ENCODE data around the gene SPEN. TPM values are rescaled to one million over a fixed set of nuclear protein-coding genes. Genes with fewer than 3 reads are reported as not detected.

SPEN gene
- total RNA-seq, 2 experiments from 2014 or later, result 65.1 to 65.2 TPM

DNA sequence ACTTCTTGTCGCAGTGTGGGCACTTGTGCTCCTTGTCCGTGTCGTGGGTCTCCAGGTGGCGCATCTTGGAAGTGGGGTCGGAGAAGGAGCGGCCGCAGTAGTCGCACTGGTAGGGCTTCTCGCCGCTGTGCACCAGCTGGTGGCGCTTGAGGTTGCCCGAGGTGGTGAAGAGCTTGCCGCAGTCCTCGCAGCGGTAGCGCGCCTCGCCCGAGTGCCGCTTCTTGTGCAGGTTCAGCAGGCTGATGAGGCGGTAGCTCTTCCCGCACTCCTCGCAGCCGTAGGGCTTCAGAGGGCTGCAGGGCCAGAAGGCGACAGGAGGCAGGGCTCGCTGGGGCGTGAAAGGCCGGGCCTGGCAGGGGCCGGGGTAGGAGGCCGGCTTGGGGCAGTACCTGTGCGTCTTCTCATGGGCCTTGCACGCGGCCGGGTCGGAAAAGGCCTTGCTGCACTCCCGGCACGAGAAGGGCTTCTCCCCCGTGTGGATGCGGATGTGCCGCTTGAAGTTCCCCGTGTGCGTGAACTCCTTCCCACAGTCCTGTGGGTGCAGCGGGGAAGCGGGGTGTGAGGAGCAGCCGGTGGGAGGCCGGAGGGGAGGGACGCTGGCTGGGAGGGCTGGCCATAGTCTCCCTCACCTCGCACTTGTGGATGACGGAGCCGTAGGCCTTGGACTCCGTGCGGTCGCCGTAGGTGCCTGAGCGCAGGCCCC, 97.0 kb downstream of the SPEN start:
- H3K27ac Mint-ChIP-seq, result no peak overlapping the region
- CTCF ChIA-PET, result no interaction called here

DNA sequence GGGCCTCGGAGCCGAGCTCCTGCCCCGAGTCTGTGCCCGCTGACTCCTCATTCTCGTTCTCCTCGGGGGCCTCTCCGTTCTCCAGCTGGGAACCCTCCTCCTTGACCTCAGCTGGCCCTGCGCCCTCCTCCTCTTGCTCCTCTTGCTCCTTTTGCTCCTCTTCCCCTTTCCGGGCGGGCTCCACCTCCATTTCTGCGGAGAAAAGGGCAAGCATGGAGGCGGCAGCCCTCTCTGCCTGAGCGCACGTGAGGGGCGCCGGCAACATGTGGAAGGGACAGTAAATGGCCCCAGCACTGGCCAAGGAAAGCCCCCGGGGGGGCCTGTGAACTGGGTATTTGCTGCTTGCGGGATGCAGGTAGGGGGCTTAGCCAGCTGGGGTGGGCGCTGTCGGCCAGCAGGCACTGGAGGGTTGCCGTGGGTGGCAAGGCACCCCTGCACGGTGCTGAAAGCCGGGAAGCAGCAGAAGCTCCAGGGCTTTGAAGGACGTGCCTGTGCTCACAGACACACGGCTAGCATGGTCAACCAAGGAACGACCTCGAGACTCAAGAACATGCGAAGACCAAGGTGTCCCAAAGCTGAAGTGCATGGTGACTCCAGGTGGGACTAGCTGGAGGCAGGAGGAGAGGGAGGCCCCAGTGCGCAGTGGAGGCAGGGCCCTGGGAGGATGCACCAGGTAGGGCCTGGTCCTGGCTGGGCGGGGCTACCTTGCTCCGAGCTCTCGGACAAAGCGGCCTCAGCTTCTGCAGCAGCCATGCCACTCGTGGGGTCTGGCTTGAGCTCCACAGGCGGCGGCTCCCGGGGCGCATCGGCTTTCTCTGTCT, 97.7 kb downstream of the SPEN start:
- CTCF ChIA-PET, result no interaction called here
- Mint-ChIP-seq H3K36me3 (ENCODE audit: low read depth) (peaks cover 25% of the 10 kb centered on the region), H3K9me3 (no peaks in the 10 kb centered on the region), H3K27me3 (no peaks in the 10 kb centered on the region), H3K4me3 (no peak overlapping the region), H3K4me1 (peaks cover 25% of the 10 kb centered on the region), H3K27ac (no peak overlapping the region)
- POLR2A ChIA-PET, result no interaction called here
- no peak for DNase-seq

More for the DNA sequence above, 97.0 kb downstream of the SPEN start:
- Mint-ChIP-seq H3K9me3 (no peaks in the 10 kb centered on the region), H3K36me3 (ENCODE audit: low read depth) (peaks cover 30% of the 10 kb centered on the region), H3K4me3 (no peak overlapping the region), H3K27me3 (no peaks in the 10 kb centered on the region), H3K4me1 (peaks cover 17% of the 10 kb centered on the region)
- POLR2A ChIA-PET, result no interaction called here
- no peak for DNase-seq

DNA sequence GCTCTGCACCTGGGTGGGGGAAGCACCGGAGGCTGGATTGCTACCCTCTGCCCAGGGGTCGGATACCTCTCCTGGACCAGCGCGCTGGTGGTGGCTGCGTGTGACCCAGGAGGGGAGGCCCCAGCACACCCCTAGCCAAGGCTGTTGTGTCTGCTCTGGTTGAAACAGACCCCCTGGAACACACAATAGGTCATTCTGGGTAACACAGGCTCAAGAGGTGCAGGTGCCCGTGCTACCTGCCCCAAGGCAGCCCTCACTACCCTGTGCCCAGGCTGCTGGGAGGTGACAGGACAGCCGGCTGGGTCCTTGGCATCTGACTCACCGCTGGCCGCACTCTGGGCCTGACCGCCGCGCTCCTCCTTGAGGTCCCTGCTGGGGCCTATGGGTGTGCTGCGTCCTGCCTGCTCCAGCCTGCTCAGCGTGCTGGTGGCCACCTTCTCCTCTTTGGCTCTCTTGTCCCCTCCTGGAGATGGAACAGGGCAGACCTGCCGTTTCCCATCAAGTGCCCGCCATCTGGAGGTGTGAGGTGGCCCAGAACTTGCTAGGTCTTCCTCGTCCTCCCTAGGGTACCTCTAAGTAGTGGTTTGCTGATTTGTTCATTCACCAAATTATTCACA, 98.4 kb downstream of the SPEN start:
- no peak overlapping the region for H3K27ac Mint-ChIP-seq
- peaks cover 21% of the 10 kb centered on the region for H3K36me3 Mint-ChIP-seq (ENCODE audit: low read depth)
- H3K4me1 Mint-ChIP-seq, result peaks cover 32% of the 10 kb centered on the region
- ChIA-PET POLR2A (no interaction called here), CTCF (no interaction called here)
- no peaks in the 10 kb centered on the region for H3K27me3 Mint-ChIP-seq
- H3K4me3 Mint-ChIP-seq, result no peak overlapping the region
- no peak for DNase-seq
- H3K9me3 Mint-ChIP-seq, result no peaks in the 10 kb centered on the region

DNA sequence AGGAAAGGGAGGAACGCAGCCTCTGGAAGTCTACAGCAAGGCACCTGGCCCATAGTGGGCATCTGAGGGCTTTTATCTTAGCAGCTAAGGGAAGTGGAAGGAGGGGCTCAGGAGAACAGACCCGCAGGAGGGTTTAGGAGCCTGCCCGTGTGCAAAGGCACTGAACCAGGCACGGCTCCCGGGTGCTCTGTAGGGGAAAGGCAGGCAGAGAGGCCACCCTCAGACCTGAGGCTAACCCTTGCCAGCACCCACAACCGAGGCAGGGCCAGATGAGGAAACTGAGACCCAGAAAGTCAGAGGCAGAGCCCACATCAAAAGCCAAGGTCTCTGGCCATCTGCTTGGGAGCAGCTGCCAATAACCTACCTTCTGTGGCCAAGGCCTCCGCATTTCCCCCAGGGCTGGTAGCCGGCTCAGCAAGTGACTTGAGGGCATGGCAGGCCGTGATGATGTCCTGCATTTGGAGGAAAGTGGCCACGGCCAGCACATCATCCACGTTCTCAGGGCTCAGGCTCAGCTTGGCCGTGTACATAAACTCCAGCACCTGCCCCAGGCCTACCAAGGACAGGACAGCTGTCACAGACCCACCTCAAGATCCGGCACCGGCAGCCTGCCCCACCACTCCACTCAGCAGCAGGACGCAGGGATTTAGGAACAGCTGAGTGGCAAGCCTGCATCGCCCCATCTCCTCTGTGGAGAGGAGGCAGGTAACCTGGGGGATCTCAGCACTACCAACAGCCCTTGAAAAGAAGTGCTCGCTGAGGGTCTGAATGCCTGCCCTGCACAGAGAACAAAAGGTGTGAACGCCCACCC, 99.3 kb downstream of the SPEN start:
- DNase-seq, result no peak
- ChIA-PET POLR2A (no interaction called here), CTCF (no interaction called here)
- no peak overlapping the region for H3K27ac Mint-ChIP-seq
- H3K4me3 Mint-ChIP-seq, result no peak overlapping the region
- peaks cover 21% of the 10 kb centered on the region for H3K36me3 Mint-ChIP-seq (ENCODE audit: low read depth)
- no peaks in the 10 kb centered on the region for H3K27me3 Mint-ChIP-seq
- H3K4me1 Mint-ChIP-seq, result peaks cover 40% of the 10 kb centered on the region
- H3K9me3 Mint-ChIP-seq, result no peaks in the 10 kb centered on the region

DNA sequence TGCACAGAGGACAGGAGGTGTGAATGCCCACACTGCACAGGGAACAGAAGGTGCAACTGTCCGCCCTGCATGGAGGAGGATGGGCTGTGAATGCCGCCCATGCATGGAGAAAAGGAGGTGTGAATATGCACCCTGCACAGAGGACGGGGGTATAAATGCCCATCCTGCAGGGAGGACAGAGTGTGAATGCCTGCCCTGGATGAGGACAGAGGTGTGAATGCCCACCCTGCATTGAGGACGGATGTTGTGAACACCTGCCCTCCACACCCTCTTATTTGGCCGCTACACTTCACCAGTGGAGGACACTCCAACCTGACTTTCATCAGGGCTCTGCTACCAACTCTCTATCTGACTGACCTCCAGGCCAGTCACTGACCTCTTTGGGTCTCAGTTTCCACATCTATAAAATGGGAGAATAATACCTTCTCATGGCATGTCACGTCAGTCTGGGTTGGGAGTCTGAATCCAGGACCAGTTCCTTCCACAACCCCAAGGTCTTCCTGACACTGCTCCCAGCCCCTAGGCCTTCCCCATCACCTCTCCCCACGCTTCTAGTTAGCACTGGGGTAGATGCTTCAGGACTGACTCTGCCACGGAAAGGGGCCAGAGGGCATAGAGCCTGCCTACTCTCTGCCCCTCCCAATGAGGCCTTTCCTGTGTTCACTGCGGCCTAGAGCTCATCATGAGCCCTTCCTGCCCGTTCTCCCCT, 100.0 kb downstream of the SPEN start:
- ChIA-PET POLR2A (interaction anchor here (0.6 kb wide), 1 partner anchor 17 kb away, joined by 13 read pairs; no protein-coding TSS in a partner anchor), CTCF (no interaction called here)
- Mint-ChIP-seq H3K27me3 (no peaks in the 10 kb centered on the region), H3K9me3 (no peaks in the 10 kb centered on the region), H3K4me3 (no peak overlapping the region), H3K36me3 (ENCODE audit: low read depth) (peaks cover 23% of the 10 kb centered on the region), H3K4me1 (peaks cover 48% of the 10 kb centered on the region), H3K27ac (peak overlapping the region; percentile 16)
- DNase-seq, result no peak

DNA sequence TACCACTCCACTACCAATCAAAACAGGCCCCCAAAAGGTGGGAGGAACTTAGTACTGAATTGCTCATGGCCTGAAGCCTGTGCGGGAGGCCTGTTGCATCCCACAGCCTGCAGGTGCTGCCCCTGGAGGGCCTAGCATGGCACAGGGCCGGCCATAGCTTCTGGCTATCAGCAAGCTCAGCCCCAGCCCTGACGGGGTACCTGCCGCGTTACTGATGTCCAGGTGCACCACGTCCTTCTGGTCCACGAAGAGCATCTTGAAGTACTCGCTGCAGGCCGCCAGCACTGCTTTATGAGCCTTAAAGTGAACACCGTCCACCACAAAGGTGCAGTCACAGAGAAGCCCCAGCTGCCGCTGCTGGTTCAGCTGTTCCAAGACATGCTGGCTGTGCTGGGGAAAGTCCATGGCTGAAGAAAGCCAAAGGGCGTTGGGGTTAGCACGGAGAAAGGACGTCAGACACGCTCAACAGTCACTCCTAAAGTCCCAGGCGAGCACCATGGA, 100.6 kb downstream of the SPEN start:
- Mint-ChIP-seq H3K4me1 (peaks cover 51% of the 10 kb centered on the region), H3K4me3 (no peak overlapping the region), H3K27me3 (no peaks in the 10 kb centered on the region), H3K36me3 (ENCODE audit: low read depth) (peaks cover 25% of the 10 kb centered on the region), H3K9me3 (no peaks in the 10 kb centered on the region), H3K27ac (peak overlapping the region; percentile 16)
- no peak for DNase-seq
- ChIA-PET CTCF (interaction anchor here (1.5 kb wide), 1 partner anchor 60 kb away, joined by 4 read pairs; no protein-coding TSS in a partner anchor), POLR2A (interaction anchor here (0.6 kb wide), 1 partner anchor 16 kb away, joined by 13 read pairs; no protein-coding TSS in a partner anchor)

DNA sequence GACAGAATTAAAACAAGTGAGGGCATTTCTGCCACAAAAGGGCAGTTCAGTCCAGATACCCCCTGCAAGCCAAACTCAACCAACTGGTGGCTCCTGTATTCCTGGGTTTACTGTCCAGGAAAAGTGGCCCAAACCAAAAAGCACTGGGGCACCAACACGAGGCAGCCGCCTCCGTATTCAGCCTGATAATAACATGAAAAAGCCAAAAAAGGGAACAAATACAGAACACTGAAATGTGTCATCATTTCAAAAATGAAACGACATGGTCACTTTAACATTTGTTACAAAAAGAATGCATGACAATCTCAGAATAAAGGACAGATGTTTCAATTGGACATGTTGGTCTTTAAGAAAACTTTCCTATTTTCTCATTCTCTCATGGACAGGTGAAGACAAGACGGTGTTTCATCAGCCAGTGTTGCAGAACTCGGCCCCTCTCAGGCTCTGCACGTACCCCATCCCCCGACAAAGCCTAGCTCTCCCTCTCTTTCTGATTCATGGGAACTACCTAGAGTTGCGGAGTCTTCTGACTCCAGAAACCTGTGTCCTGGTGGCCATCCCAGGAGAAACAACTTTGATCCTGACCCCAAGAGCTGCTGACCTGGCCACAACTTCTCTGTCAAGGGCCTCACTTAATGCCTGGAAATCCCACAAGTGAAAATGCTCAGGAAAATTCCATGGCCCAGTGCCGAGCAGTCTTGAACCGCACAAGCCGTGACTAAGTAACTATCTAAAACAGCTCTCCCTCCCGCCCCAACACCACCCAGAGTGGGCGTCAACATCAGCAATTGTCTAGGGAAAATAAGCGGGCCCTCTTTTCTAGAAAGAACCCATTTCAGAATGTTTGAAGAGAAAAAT, 101.3 kb downstream of the SPEN start:
- POLR2A ChIA-PET, result no interaction called here
- Mint-ChIP-seq H3K36me3 (ENCODE audit: low read depth) (peaks cover 27% of the 10 kb centered on the region), H3K9me3 (no peaks in the 10 kb centered on the region), H3K4me1 (peaks cover 57% of the 10 kb centered on the region), H3K4me3 (no peak overlapping the region), H3K27me3 (no peaks in the 10 kb centered on the region), H3K27ac (peak overlapping the region; percentile 81)
- no peak for DNase-seq
- CTCF ChIA-PET, result interaction anchor here (1.5 kb wide), 1 partner anchor 60 kb away, joined by 4 read pairs; no protein-coding TSS in a partner anchor

DNA sequence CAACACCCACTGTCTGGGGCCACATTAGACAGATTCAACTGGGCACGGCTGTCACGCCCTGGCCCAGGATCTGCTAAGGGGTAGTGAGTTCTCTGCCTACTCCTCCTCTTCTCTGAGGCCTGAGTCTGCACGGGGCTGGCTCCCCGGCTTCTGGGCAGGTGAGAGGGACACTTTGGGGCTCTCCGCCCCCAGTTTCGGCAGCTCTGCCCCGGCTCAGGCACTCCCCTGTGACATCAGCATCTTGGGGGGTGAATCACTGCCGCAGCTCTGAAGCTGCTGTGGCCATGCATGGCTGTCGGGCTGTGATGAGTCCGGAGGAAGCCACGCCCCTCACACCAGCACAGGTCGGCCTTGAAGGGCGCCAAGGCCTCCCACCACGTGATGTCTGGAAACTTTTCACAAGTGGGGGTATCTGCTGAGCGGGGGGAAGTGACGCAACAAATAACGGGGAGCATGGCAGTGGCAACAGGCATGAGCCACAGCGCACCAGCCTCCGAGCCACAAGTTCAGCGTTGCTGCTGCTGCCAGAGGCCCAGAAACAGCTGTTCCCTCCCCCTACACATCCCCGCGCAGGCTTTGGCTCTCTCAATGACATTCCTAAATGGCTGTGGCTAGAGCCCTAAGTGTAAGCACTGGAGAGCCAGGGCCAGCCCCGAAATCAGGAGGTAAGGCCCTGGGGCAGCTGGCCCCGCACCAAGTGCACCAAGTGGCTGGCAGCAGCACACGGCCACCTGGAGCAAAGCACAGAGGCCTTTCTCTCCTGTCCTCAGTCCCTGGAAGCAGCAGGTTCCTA, 102.1 kb downstream of the SPEN start:
- H3K9me3 Mint-ChIP-seq, result no peaks in the 10 kb centered on the region
- H3K4me1 Mint-ChIP-seq, result peaks cover 64% of the 10 kb centered on the region
- no peak overlapping the region for H3K4me3 Mint-ChIP-seq
- no peaks in the 10 kb centered on the region for H3K27me3 Mint-ChIP-seq
- ChIA-PET POLR2A (no interaction called here), CTCF (interaction anchor here (1.2 to 1.5 kb wide), 3 partner anchors 27 to 112 kb away, joined by 3 to 4 read pairs (median 4); partner anchors contain the start of gene ZBTB17)
- peak overlapping the region; percentile 81 for H3K27ac Mint-ChIP-seq
- peaks cover 31% of the 10 kb centered on the region for H3K36me3 Mint-ChIP-seq (ENCODE audit: low read depth)
- peak; percentile 66 for DNase-seq

DNA sequence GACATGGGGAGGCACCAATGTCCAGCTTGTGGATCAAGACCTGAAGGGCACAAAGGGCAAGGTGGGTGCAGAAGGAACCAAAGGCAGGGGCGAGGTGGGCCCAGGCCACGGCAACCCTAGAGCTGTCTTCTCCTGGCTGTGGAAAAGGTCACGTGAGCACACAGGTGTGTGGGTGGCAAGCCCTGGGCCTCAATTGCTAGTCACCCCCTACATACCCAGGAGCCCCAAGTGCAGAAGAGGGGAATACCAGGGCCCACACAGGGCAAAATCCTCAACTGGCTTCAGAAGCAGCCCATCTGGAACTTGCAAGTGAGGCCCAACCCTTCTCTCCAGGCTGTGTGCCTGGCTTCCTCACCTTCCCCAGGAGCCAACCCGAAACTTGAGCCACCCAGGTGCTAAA, 102.8 kb downstream of the SPEN start:
- H3K27me3 Mint-ChIP-seq, result no peaks in the 10 kb centered on the region
- CTCF ChIA-PET, result interaction anchor here (1.1 to 1.5 kb wide), 4 partner anchors 8 to 113 kb away, joined by 3 to 4 read pairs (median 3); partner anchors contain the start of gene ZBTB17
- POLR2A ChIA-PET, result interaction anchor here (0.6 kb wide), 1 partner anchor 125 kb away, joined by 9 read pairs; no protein-coding TSS in a partner anchor
- peaks cover 29% of the 10 kb centered on the region for H3K36me3 Mint-ChIP-seq (ENCODE audit: low read depth)
- H3K4me3 Mint-ChIP-seq, result no peak overlapping the region
- peak overlapping the region; percentile 81 for H3K27ac Mint-ChIP-seq
- DNase-seq, result no peak
- H3K9me3 Mint-ChIP-seq, result no peaks in the 10 kb centered on the region
- peaks cover 67% of the 10 kb centered on the region for H3K4me1 Mint-ChIP-seq

DNA sequence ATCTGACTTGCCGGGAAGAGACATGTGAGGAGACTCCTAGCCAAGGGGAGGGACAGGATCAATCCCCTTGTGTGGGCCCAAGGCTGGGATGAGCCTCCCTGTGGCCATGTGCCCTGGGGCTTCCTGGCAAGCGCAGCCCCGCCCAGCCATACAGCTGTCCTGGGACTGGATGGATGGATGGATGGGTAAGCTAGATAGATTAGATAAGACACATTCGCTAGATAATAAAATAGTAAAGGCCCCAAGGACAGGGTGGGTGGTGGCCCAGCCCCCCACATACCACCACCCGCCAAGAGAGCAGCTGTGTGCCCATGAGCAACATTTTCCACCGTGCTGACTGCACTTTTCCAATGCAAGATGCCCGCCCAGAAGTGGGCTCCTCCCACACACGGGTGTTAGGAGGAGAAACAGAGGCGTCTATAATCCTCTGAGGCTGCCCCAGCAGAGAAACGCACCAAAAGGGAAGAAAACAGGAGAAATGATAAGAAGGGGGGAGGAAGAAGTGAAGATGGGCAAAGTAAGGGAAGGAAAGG, 103.3 kb downstream of the SPEN start:
- CTCF ChIA-PET, result interaction anchor here (0.6 to 1.6 kb wide), 6 partner anchors 9 to 191 kb away, joined by 3 to 5 read pairs (median 4); partner anchors contain the start of gene ZBTB17
- Mint-ChIP-seq H3K4me3 (no peak overlapping the region), H3K36me3 (ENCODE audit: low read depth) (peaks cover 28% of the 10 kb centered on the region), H3K9me3 (no peaks in the 10 kb centered on the region), H3K27ac (peak overlapping the region; percentile 81), H3K27me3 (no peaks in the 10 kb centered on the region), H3K4me1 (peaks cover 71% of the 10 kb centered on the region)
- POLR2A ChIA-PET, result interaction anchor here (0.6 kb wide), 1 partner anchor 125 kb away, joined by 9 read pairs; no protein-coding TSS in a partner anchor
- peak; percentile 48 for DNase-seq

Data from activated CD4-positive, alpha-beta T cell treated with anti-CD3 and anti-CD28 coated beads, Interleukin-2, amount 10 ng/mL, durations not matched to agents 7 days and 5 days (primary cell).